ENCODE measurements around the gene WDFY2.

DNA sequence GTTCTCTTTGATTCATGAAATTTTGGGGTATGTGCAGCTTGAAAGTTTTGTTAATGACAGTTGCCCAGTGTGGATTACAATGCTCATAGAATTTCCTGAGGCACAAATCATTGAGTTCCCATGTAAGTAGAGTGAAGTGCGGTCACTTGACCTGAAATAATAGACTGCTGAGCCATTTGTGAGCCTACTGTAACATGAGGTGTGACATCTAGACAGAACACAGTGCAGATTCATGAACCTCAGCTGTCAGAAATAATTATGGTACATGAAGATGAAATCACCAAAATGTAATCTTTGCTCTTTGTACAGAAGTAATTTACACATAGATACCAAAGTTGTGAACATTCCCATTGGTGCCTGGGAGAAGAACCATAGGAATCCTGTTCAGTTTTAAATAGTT lies 135.1 kb downstream of the WDFY2 start:
- TF ChIP-seq, protein P1, sequence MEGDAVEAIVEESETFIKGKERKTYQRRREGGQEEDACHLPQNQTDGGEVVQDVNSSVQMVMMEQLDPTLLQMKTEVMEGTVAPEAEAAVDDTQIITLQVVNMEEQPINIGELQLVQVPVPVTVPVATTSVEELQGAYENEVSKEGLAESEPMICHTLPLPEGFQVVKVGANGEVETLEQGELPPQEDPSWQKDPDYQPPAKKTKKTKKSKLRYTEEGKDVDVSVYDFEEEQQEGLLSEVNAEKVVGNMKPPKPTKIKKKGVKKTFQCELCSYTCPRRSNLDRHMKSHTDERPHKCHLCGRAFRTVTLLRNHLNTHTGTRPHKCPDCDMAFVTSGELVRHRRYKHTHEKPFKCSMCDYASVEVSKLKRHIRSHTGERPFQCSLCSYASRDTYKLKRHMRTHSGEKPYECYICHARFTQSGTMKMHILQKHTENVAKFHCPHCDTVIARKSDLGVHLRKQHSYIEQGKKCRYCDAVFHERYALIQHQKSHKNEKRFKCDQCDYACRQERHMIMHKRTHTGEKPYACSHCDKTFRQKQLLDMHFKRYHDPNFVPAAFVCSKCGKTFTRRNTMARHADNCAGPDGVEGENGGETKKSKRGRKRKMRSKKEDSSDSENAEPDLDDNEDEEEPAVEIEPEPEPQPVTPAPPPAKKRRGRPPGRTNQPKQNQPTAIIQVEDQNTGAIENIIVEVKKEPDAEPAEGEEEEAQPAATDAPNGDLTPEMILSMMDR (IDR thresholded peaks at IDR 0.05; ENCODE audit: low read depth, low read length) = no peak
- TF ChIP-seq EZH2phosphoT487 (IDR thresholded peaks at IDR 0.05; ENCODE audit: low read depth) = no peak
